IMR-90 (cell line): ENCODE results near the gene NUDT9. TPM values are rescaled to one million over a fixed set of nuclear protein-coding genes. Genes with fewer than 3 reads are reported as not detected.

ENCODE experiments used
- ATAC-seq: fragments of 200-7000 bp; cut with Tn5 transposase; 2 replicates; pipeline ENCODE4 v1.9.1; 2020; ENCODE audit warnings: low read depth, mild to moderate bottlenecking, moderate library complexity
- BruUV-seq: library from RNA; stranded (reverse); fragments of 400-500 nt; replicated peaks from 2 replicates; lab custom pipeline; 2021; lab: Mats Ljungman, UMichigan
- CTCF ChIA-PET: fragments of 300-600 bp; formaldehyde crosslinking; extraction: SDS; loops from one replicate; lab custom pipeline; 2021; ENCODE audit warnings: antibody characterized with exemption; lab: Yijun Ruan, JAX
- POLR2A ChIA-PET: fragments of 300-600 bp; sonication (Branson Sonifier 250); formaldehyde crosslinking; loops from one replicate; lab custom pipeline; 2022; ENCODE audit warnings: antibody characterized with exemption; ENCODE audit not compliant: unreplicated experiment; lab: Charles Lee
- DNase-seq: peaks from one replicate; pipeline ENCODE4 v3.0.0; 2013
- H2AFZ ChIP-seq: replicated peaks from 2 replicates; pipeline ENCODE3; 2013; ENCODE audit warnings: low read length, mild to moderate bottlenecking; ENCODE audit not compliant: poor library complexity
- H2AK5ac ChIP-seq: 2 replicates; pipeline ENCODE4 v1.6.1; 2013; ENCODE audit warnings: low read depth, low read length, inconsistent platforms
- H2AK9ac ChIP-seq: replicated peaks from 2 replicates; pipeline ENCODE3; 2013; ENCODE audit warnings: mild to moderate bottlenecking, low read depth, low read length, moderate library complexity; ENCODE audit not compliant: poor library complexity
- H2BK120ac ChIP-seq: 2 replicates; pipeline ENCODE4 v1.6.1; 2013; ENCODE audit warnings: low read depth, low read length, inconsistent platforms
- H2BK15ac ChIP-seq: 3 replicates; pipeline ENCODE4 v1.6.1; 2013; ENCODE audit warnings: low read depth, low read length, inconsistent platforms
- H2BK20ac ChIP-seq: 2 replicates; pipeline ENCODE4 v1.6.1; 2013; ENCODE audit warnings: low read depth, mild to moderate bottlenecking, inconsistent platforms, low read length, moderate library complexity
- H2BK5ac ChIP-seq: 2 replicates; pipeline ENCODE4 v1.6.1; 2013; ENCODE audit warnings: mild to moderate bottlenecking, low read depth, low read length, inconsistent platforms; ENCODE audit not compliant: poor library complexity, severe bottlenecking
- H3K14ac ChIP-seq: replicated peaks from 2 replicates; pipeline ENCODE4 v1.6.1; 2013; ENCODE audit warnings: low read depth, low read length, inconsistent platforms
- H3K18ac ChIP-seq: 2 replicates; pipeline ENCODE4 v1.6.1; 2013; ENCODE audit warnings: low read depth, low read length, control low read depth
- H3K23ac ChIP-seq: 2 replicates; pipeline ENCODE4 v1.6.1; 2013; ENCODE audit warnings: low read depth, low read length, inconsistent platforms
- H3K27ac ChIP-seq: 2 replicates; pipeline ENCODE4 v1.5.1; 2013; ENCODE audit warnings: mild to moderate bottlenecking, control low read depth, low read length; ENCODE audit not compliant: insufficient read depth
- H3K27me3 ChIP-seq: 2 replicates; pipeline ENCODE4 v1.6.1; 2013; ENCODE audit warnings: low read length; ENCODE audit not compliant: control insufficient read depth, insufficient read depth
- H3K36me3 ChIP-seq: 2 replicates; pipeline ENCODE4 v1.6.1; 2013; ENCODE audit warnings: low read length, mixed read lengths; ENCODE audit not compliant: control insufficient read depth, insufficient read depth
- H3K4ac ChIP-seq: 2 replicates; pipeline ENCODE4 v1.6.1; 2013; ENCODE audit warnings: low read depth, low read length, inconsistent platforms
- H3K4me1 ChIP-seq: 2 replicates; pipeline ENCODE4 v1.6.1; 2013; ENCODE audit warnings: low read length, mixed read lengths; ENCODE audit not compliant: control insufficient read depth, insufficient read depth
- H3K4me2 ChIP-seq: 2 replicates; pipeline ENCODE4 v1.6.1; 2013; ENCODE audit warnings: low read depth, mild to moderate bottlenecking, control low read depth, low read length, moderate library complexity
- H3K4me3 ChIP-seq: 2 replicates; pipeline ENCODE4 v1.5.1; 2013; ENCODE audit warnings: low read depth, mild to moderate bottlenecking, control low read depth, low read length, moderate library complexity; ENCODE audit not compliant: insufficient read depth
- H3K56ac ChIP-seq: 2 replicates; pipeline ENCODE4 v1.6.1; 2013; ENCODE audit warnings: low read length, inconsistent platforms; ENCODE audit not compliant: insufficient read depth; ENCODE audit errors: extremely low read depth
- H3K79me1 ChIP-seq, 2 experiments: 2 replicates each; pipeline ENCODE4 v1.6.1; 2013; ENCODE audit warnings: low read length in 2 of 2, inconsistent platforms in 1 of 2, low read depth in 1 of 2
- H3K9ac ChIP-seq: 2 replicates; pipeline ENCODE4 v1.6.1; 2013; ENCODE audit warnings: low read depth, low read length, control low read depth
- H3K9me1 ChIP-seq: 2 replicates; pipeline ENCODE4 v1.6.1; 2013; ENCODE audit warnings: low read length, inconsistent platforms; ENCODE audit not compliant: insufficient read depth
- H3K9me3 ChIP-seq: 2 replicates; pipeline ENCODE4 v1.6.1; 2013; ENCODE audit warnings: low read length; ENCODE audit not compliant: control insufficient read depth, insufficient read depth
- H4K20me1 ChIP-seq: 2 replicates; pipeline ENCODE4 v1.6.1; 2013; ENCODE audit warnings: low read length, inconsistent platforms; ENCODE audit not compliant: insufficient read depth
- H4K5ac ChIP-seq: 2 replicates; pipeline ENCODE4 v1.6.1; 2013; ENCODE audit warnings: mild to moderate bottlenecking, low read depth, low read length, control low read depth
- H4K8ac ChIP-seq, 2 experiments: 2 replicates each; pipeline ENCODE4 v1.6.1; 2013; ENCODE audit warnings: low read depth in 2 of 2, low read length in 2 of 2, control low read depth in 1 of 2, inconsistent platforms in 1 of 2
- H4K91ac ChIP-seq: 2 replicates; pipeline ENCODE4 v1.6.1; 2013; ENCODE audit warnings: low read depth, low read length, inconsistent platforms; ENCODE audit not compliant: insufficient read depth
- CEBPB ChIP-seq: IDR thresholded peaks from 2 replicates; pipeline ENCODE4 v1.6.1; 2012; ENCODE audit warnings: low read depth, low read length, improper control_type of control experiment
- CHD1 ChIP-seq: IDR thresholded peaks from 2 replicates; pipeline ENCODE4 v1.6.1; 2012; ENCODE audit warnings: low read depth, low read length, improper control_type of control experiment
- CTCF ChIP-seq: conservative IDR thresholded peaks from 2 replicates; pipeline ENCODE4 v1.5.1; 2012; ENCODE audit warnings: mild to moderate bottlenecking, low read depth, low read length, improper control_type of control experiment
- MAZ ChIP-seq: IDR thresholded peaks from 2 replicates; pipeline ENCODE4 v1.6.1; 2012; ENCODE audit warnings: low read depth, mild to moderate bottlenecking, low read length, improper control_type of control experiment, moderate library complexity, borderline replicate concordance
- NFE2L2 ChIP-seq: fragments of 150-350 bp; IDR thresholded peaks from 2 replicates; pipeline ENCODE4 v1.6.1; 2016; ENCODE audit warnings: low read depth, mild to moderate bottlenecking, low read length
- POLR2A ChIP-seq: IDR thresholded peaks from 2 replicates; pipeline ENCODE4 v1.6.1; 2012; ENCODE audit warnings: mild to moderate bottlenecking, low read depth, low read length
- RCOR1 ChIP-seq: IDR thresholded peaks from 2 replicates; pipeline ENCODE4 v1.6.1; 2012; ENCODE audit warnings: mild to moderate bottlenecking, low read length, improper control_type of control experiment; ENCODE audit not compliant: insufficient replicate concordance
- SMC3 ChIP-seq: fragments of 150-350 bp; IDR thresholded peaks from 2 replicates; pipeline ENCODE4 v1.6.1; 2016; ENCODE audit warnings: low read depth, mild to moderate bottlenecking, antibody characterized with exemption, low read length, moderate library complexity
- USF2 ChIP-seq: fragments of 150-350 bp; IDR thresholded peaks from 2 replicates; pipeline ENCODE4 v1.6.1; 2017; ENCODE audit warnings: mild to moderate bottlenecking, antibody characterized with exemption, low read length, low read depth
- WGBS, 2 experiments: methylation state at CpG; one replicate each; pipeline versions ENCODE4 v1.1.5 to v1.1.7; 2013; ENCODE audit warnings: missing lambda C conversion rate in 2 of 2; ENCODE audit not compliant: insufficient read length in 1 of 2; ENCODE audit errors: extremely low coverage in 2 of 2; 5-methylcytosine and 5-hydroxymethylcytosine counted together
- dilution Hi-C: fragments of 300-500 bp; cut with HindIII; formaldehyde crosslinking; loops from one replicate; pipeline ENCODE4 v1.14.3; 2018; ENCODE audit warnings: low sequenced_read_pairs; ENCODE audit not compliant: unreplicated experiment
- in situ Hi-C: fragments of 300-500 bp; cut with MboI; formaldehyde crosslinking; loops from 3 replicates; pipeline ENCODE4 v1.14.3; 2019; ENCODE audit warnings: low sequenced_read_pairs, inconsistent platforms, mixed read lengths
- intact Hi-C: fragments of 100-400 bp; cut with micrococcal nuclease; formaldehyde crosslinking; loops from 2 replicates; pipeline ENCODE4 v1.10.0; 2022
- polyA plus RNA-seq, 3 experiments: library from polyadenylated mRNA; depleted of rRNA; stranded (reverse); fragments of >200 nt; gene quantifications; 2 replicates each; pipeline ENCODE4 v1.2.3, GENCODE V29; 2012; ENCODE audit warnings: low replicate concordance in 1 of 3
- total RNA-seq: library from RNA; depleted of rRNA; stranded (reverse); fragments of >200 nt; gene quantifications from 2 replicates; pipeline ENCODE4 v1.2.3, GENCODE V29; 2012

NUDT9 gene
- total and polyA plus RNA-seq, 2 of the 4 experiments (the other 2 are of a cell fraction) = 10.0 to 23.5 TPM

- H3K27ac ChIP-seq = no peak overlapping the region
- no peak overlapping the region for H3K9ac ChIP-seq
- dilution Hi-C loops (no loop called here), in situ Hi-C loops (no loop called here), intact Hi-C loops (no loop called here)
- no peak overlapping the region for H3K56ac ChIP-seq
- no peaks in the 10 kb centered on the region for H4K20me1 ChIP-seq
- H3K14ac ChIP-seq = no peak overlapping the region
- no peak overlapping the region for H2BK5ac ChIP-seq
- DNase-seq (no peak), ATAC-seq (no peak)
- no peak overlapping the region for H2BK120ac ChIP-seq
- no peaks in the 10 kb centered on the region for H3K27me3 ChIP-seq
- H3K79me1 ChIP-seq = no peaks in the 10 kb centered on the region
- no peak overlapping the region for H4K8ac ChIP-seq
- H3K36me3 ChIP-seq = no peaks in the 10 kb centered on the region
- no peak for TF ChIP-seq SMC3
- TF ChIP-seq NFE2L2 = no peak
- TF ChIP-seq CHD1 = no peak
- TF ChIP-seq RCOR1 = no peak
- no peak for TF ChIP-seq USF2
- TF ChIP-seq POLR2A = no peak
- TF ChIP-seq CEBPB = no peak
- no peak for TF ChIP-seq MAZ
- TF ChIP-seq CTCF = no peak
- no peak overlapping the region for H2BK20ac ChIP-seq
- H3K9me1 ChIP-seq = no peaks in the 10 kb centered on the region
- H3K4me2 ChIP-seq = no peak overlapping the region
- no peak overlapping the region for H4K5ac ChIP-seq
- no peaks in the 10 kb centered on the region for H3K9me3 ChIP-seq
- H2AK5ac ChIP-seq = no peak overlapping the region; the same call in 1 of the 2 replicates
- no peak overlapping the region for H3K23ac ChIP-seq
- H2AK9ac ChIP-seq = no peak overlapping the region
- H2BK15ac ChIP-seq = no peak overlapping the region
- CTCF ChIA-PET = interaction anchor here (1.0 to 1.1 kb wide), 2 partner anchors 14 to 352 kb away, joined by 3 read pairs; no protein-coding TSS in a partner anchor
- no peak overlapping the region for H3K4ac ChIP-seq
- WGBS, 2 experiments = no CpG with 5 or more reads among the region's 3 CpGs
- no peaks in the 10 kb centered on the region for H3K4me1 ChIP-seq
- no TSS peak for BruUV-seq
- no peak overlapping the region for H3K4me3 ChIP-seq
- no peak overlapping the region for H4K91ac ChIP-seq
- no peak overlapping the region for H2AFZ ChIP-seq
- POLR2A ChIA-PET = interaction anchor here (0.6 kb wide), 1 partner anchor 40 kb away, joined by 13 read pairs; no protein-coding TSS in a partner anchor
- H3K18ac ChIP-seq = no peak overlapping the region
Measured at GRCh38 chr4:87497578-87497977, 75.2 kb downstream of the NUDT9 start.
